Measurements from ENCODE around the gene PDPK1.

PDPK1 gene

DNA sequence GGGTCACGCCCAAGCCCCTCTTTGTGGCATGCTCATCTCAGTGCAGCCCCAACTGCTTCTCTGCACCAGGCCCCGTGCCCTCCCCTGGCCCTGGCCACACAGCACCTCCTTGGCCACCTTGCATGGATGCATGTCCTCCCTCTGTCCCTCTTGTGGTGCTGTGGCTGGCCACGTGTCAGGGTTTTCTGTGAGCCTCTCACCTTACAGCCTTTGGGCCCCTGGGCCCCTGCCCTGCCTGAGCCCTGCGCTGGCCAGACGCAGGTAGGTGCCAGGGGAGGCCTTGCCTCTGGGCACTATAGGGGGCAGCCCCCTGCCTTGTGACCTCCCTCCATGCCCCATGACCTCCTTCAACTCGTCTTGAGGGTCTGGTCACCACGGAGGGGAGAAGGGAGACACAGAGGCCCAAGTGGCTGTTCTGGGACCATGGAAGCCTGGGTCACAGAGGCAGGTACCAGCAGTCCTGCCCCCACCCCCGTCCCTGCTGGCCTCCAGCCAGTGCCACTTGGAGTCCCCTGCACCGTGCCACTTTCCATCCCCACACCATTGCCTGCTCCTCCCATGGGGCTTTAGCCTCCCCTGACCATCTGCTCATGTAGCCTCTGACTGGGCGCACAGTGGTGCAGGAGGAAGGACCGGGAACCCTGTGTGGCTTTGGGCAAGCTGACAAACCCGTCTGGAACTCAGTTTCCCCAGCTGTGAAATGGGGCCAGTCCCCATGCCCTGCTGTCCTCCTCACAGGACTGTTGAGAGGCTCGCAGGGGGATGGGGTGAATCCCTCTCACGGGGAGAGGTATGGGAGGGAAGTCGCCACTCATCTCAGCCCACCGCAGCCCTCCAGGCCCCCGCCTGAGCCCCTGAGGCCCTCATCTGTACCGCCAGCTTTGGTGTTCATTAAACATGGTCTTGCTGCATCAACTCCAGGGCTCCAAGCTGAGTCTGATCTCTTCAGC is 35.6 kb upstream of the PDPK1 start:
- Histone ChIP-seq H3K27ac (replicated peaks) (no peak overlapping the region), H3K27me3 (ENCODE audit: insufficient read depth, poor library complexity, severe bottlenecking) (no peaks in the 10 kb centered on the region), H3K4me3 (replicated peaks; ENCODE audit: insufficient read depth, low read length) (no peak overlapping the region)
- TF ChIP-seq SPI1 (IDR thresholded peaks at IDR 0.05; ENCODE audit: borderline replicate concordance, low read depth) (no peak), GABPA (IDR thresholded peaks at IDR 0.05; ENCODE audit: low read depth) (no peak), REST (IDR thresholded peaks at IDR 0.05; ENCODE audit: insufficient replicate concordance, low read depth) (no peak)
- TF ChIP-seq, protein P1, sequence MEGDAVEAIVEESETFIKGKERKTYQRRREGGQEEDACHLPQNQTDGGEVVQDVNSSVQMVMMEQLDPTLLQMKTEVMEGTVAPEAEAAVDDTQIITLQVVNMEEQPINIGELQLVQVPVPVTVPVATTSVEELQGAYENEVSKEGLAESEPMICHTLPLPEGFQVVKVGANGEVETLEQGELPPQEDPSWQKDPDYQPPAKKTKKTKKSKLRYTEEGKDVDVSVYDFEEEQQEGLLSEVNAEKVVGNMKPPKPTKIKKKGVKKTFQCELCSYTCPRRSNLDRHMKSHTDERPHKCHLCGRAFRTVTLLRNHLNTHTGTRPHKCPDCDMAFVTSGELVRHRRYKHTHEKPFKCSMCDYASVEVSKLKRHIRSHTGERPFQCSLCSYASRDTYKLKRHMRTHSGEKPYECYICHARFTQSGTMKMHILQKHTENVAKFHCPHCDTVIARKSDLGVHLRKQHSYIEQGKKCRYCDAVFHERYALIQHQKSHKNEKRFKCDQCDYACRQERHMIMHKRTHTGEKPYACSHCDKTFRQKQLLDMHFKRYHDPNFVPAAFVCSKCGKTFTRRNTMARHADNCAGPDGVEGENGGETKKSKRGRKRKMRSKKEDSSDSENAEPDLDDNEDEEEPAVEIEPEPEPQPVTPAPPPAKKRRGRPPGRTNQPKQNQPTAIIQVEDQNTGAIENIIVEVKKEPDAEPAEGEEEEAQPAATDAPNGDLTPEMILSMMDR (IDR thresholded peaks at IDR 0.05; ENCODE audit: insufficient read depth, low read length): no peak
- no peak for DNase-seq (ENCODE audit: low read depth in 1 of 2, low spot score in 1 of 2)

DNA sequence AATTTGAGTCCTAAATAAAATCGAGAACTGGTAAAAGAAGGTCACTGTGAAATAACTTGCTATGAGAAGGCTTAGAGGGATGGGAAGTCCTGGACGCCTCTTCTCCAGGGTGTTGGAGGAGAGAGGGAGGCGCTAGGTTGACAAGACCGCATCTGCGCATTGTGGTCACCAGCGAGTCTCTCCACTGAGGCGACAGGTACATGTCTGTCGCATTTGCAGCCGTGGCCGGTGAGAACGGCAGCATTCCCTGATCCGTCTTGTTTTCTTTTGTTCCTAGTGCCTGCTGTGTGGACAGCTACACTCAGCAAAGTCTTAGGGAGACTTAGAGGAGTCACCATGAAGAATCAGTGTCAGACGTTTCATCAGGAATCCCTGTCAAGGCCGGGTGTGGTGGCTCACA is 32.1 kb upstream of the PDPK1 start:
- Histone ChIP-seq H3K27me3 (ENCODE audit: insufficient read depth, poor library complexity, severe bottlenecking) (no peaks in the 10 kb centered on the region), H3K27ac (replicated peaks) (no peak overlapping the region), H3K4me3 (replicated peaks; ENCODE audit: insufficient read depth, low read length) (no peak overlapping the region)
- TF ChIP-seq POLR2AphosphoS5 (IDR thresholded peaks at IDR 0.05; ENCODE audit: low read depth) (no peak), SPI1 (IDR thresholded peaks at IDR 0.05; ENCODE audit: borderline replicate concordance, low read depth) (no peak), GABPA (IDR thresholded peaks at IDR 0.05; ENCODE audit: low read depth) (no peak), REST (IDR thresholded peaks at IDR 0.05; ENCODE audit: insufficient replicate concordance, low read depth) (no peak)
- TF ChIP-seq, protein P1 (IDR thresholded peaks at IDR 0.05; ENCODE audit: insufficient read depth, low read length): no peak
- DNase-seq (ENCODE audit: low read depth in 1 of 2, low spot score in 1 of 2): no peak

- Histone ChIP-seq H3K27me3 (ENCODE audit: insufficient read depth, poor library complexity, severe bottlenecking) (no peaks in the 10 kb centered on the region), H3K4me3 (replicated peaks; ENCODE audit: insufficient read depth, low read length) (no peak overlapping the region), H3K27ac (replicated peaks) (peak overlapping the region; percentile 78)
- TF ChIP-seq GABPA (IDR thresholded peaks at IDR 0.05; ENCODE audit: low read depth) (no peak), REST (IDR thresholded peaks at IDR 0.05; ENCODE audit: insufficient replicate concordance, low read depth) (no peak), SPI1 (IDR thresholded peaks at IDR 0.05; ENCODE audit: borderline replicate concordance, low read depth) (peak; percentile 64; the same call in 1 of the 2 replicates)
- TF ChIP-seq, protein P1 (IDR thresholded peaks at IDR 0.05; ENCODE audit: insufficient read depth, low read length): no peak
- DNase-seq (ENCODE audit: low read depth in 1 of 2, low spot score in 1 of 2): peak; percentile 79 to 87
These were observed 30.7 kb upstream of the PDPK1 start for GRCh38 chr16:2507052-2507659.
